Activated T-helper 1 cell treated with anti-CD3 and anti-CD28 coated beads, Interleukin-12 subunit alpha, Interleukin-12 subunit beta, Interleukin-2, Interleukin-4 antibody, amounts not matched to agents 30 ng/mL and 10 ng/mL and 1 ng/mL, durations not matched to agents 14 hours and 24 hours and 36 hours (primary cell): ENCODE data around the gene DNAJB11. TPM values are rescaled to one million over a fixed set of nuclear protein-coding genes. Genes with fewer than 3 reads are reported as not detected.
"Not testable (repeated sequence)": the region's sequence is repeated elsewhere in the genome, so short reads cannot be mapped to it uniquely, and the experiment has no call there.

Source experiments
- DNase-seq: peaks from one replicate; pipeline ENCODE4 v3.0.0; 2021; ENCODE audit warnings: low spot score
- H3K27ac Mint-ChIP-seq: one replicate; pipeline ENCODE4 v1.8.0; 2021; ENCODE audit warnings: mild to moderate bottlenecking, mixed read lengths
- H3K27me3 Mint-ChIP-seq: one replicate; pipeline ENCODE4 v1.8.0; 2022; ENCODE audit warnings: mild to moderate bottlenecking, moderate library complexity, mixed read lengths; ENCODE audit not compliant: insufficient read depth
- H3K36me3 Mint-ChIP-seq: one replicate; pipeline ENCODE4 v1.8.0; 2021; ENCODE audit warnings: low read depth, mixed read lengths
- H3K4me1 Mint-ChIP-seq: one replicate; pipeline ENCODE4 v1.8.0; 2021; ENCODE audit warnings: low read depth, mixed read lengths
- H3K4me3 Mint-ChIP-seq: one replicate; pipeline ENCODE4 v1.8.0; 2021; ENCODE audit warnings: mild to moderate bottlenecking, moderate library complexity, mixed read lengths
- H3K9me3 Mint-ChIP-seq: one replicate; pipeline ENCODE4 v1.8.0; 2021; ENCODE audit warnings: mixed read lengths
- intact Hi-C: fragments of 100-400 bp; cut with micrococcal nuclease; formaldehyde crosslinking; loops from one replicate; pipeline ENCODE4 v1.15.1; 2024
- total RNA-seq: library from RNA; stranded (reverse); gene quantifications from 2 replicates; pipeline ENCODE4 v1.2.3, GENCODE V29; 2022

DNAJB11 gene
- total RNA-seq, 1 donor from 2014 or later = 75.8 TPM

DNA sequence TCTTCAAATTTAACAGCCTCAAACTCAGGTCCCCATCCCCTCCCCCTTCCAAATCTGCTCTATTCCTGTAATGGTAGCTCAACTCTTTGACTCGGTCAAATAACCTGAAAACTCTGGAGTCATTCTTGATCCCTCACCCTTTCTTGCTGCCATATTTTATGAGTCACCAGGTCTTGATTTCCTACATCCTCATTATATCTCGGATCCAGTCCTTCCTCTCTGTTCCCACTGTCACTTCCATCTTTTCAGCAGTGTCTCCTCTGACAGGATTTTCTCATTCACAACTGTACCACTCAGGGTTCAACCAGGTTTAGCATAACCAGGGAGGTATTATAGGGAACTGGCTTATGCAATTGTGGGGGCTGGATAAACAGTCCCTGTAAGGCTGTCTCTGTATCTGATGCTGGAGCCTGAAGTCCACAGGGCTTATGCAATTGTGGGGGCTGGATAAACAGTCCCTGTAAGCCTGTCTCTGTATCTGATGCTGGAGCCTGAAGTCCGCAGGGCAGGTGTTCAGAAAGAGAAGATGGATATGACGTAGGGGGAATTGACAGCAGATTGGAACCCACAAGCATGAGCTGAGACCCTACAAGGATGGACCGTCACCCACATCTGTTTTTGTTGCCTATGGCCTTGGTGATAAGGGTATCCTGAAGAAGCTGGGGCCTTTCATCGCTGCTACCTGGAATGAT, 60.6 kb downstream of the DNAJB11 start:
- no peak for DNase-seq
- Mint-ChIP-seq H3K36me3 (no peaks in the 10 kb centered on the region), H3K4me1 (no peaks in the 10 kb centered on the region), H3K27me3 (peaks cover 18% of the 10 kb centered on the region), H3K27ac (no peak overlapping the region), H3K4me3 (no peak overlapping the region), H3K9me3 (no peaks in the 10 kb centered on the region)
- intact Hi-C loops = no loop called here

DNA sequence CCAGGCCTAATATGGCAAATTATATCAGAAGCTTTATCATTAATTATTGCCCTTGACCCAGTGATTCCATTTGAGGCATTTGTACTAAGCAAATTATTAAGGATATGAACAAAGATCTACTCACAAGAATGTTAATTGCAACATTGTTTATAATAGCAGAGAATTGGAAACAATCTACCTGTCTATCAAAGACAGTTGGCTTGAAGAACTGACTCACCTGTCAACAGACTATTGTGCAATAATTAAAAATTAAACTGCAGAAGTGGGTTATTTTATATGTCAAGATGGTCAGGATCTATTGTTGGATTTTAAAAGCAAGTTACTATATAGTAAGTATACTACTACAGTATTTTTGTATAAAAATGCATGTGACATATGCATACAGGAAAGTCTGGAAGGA, 63.0 kb downstream of the DNAJB11 start:
- DNase-seq = no peak
- no peaks in the 10 kb centered on the region for H3K36me3 Mint-ChIP-seq
- H3K9me3 Mint-ChIP-seq = no peaks in the 10 kb centered on the region
- peaks cover 24% of the 10 kb centered on the region for H3K27me3 Mint-ChIP-seq
- no peaks in the 10 kb centered on the region for H3K4me1 Mint-ChIP-seq
- no peak overlapping the region for H3K27ac Mint-ChIP-seq
- H3K4me3 Mint-ChIP-seq = no peak overlapping the region
- intact Hi-C loops = no loop called here

DNA sequence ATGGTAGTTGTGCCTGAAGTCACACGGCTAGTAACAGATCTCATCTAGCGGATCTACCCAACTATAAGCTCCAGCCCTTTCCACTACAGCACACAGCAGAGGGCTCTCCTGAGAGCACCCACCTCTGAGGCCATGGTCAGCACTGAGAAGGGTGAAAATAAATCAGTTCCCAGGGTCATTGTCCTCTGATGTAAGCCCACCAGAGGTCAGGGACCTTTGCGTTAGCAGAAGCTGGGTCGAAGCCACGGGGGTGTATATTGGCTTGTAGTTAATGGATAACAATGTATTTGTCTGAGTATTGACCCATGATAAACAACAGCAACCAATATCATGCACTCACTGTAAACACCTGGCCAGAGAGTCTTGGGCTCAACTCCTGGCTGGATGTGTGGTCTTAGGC, 63.7 kb downstream of the DNAJB11 start:
- H3K27me3 Mint-ChIP-seq = peaks cover 24% of the 10 kb centered on the region
- H3K4me1 Mint-ChIP-seq, H3K9me3 Mint-ChIP-seq, H3K4me3 Mint-ChIP-seq, DNase-seq, H3K27ac Mint-ChIP-seq, H3K36me3 Mint-ChIP-seq: not testable (repeated sequence)
- intact Hi-C loops = loop anchor here (2.0 kb wide), 1 partner anchor 19 kb away; no protein-coding TSS in a partner anchor

Other genes with a start within 250 kb of the DNAJB11 start
- 0.26 and 1.4 TPM in 2 replicates for gene DGKG, start 208.5 kb upstream of the DNAJB11 start, total RNA-seq
- gene CRYGS, start 26.3 kb upstream of the DNAJB11 start, total RNA-seq = 3.2 TPM in 2 replicates
- gene TBCCD1, start 3.4 kb upstream of the DNAJB11 start, total RNA-seq = 17.7 and 19.2 TPM in 2 replicates
- 0.16 TPM in 1 of 2 replicates, not detected in the other for gene AHSG, start 42.3 kb downstream of the DNAJB11 start, total RNA-seq
- not detected in 2 replicates for gene FETUB, start 69.7 kb downstream of the DNAJB11 start, total RNA-seq
- gene HRG, start 95.3 kb downstream of the DNAJB11 start, total RNA-seq = not detected in 2 replicates
- not detected in 2 replicates for gene KNG1, start 146.6 kb downstream of the DNAJB11 start, total RNA-seq
- gene EIF4A2, start 212.9 kb downstream of the DNAJB11 start, total RNA-seq = 491 and 514 TPM in 2 replicates
- 111 and 122 TPM in 2 replicates for gene RFC4, start 235.8 kb downstream of the DNAJB11 start, total RNA-seq